GM13976 (cell line): ENCODE measurements around the gene NTMT1.

Source experiments
- DNase-seq: peaks from one replicate; pipeline ENCODE4 v3.0.0; 2012; ENCODE audit warnings: low spot score
- in situ Hi-C: fragments of 300-500 bp; cut with MboI; formaldehyde crosslinking; loops from one replicate; pipeline ENCODE4 v1.12.0; 2022; ENCODE audit warnings: low sequenced_read_pairs, mixed read lengths, inconsistent platforms; ENCODE audit not compliant: unreplicated experiment
- TF ChIP-seq, protein P1 (sequence below): IDR thresholded peaks from 2 replicates; pipeline ENCODE4 v1.5.1; 2012; ENCODE audit warnings: borderline replicate concordance, mild to moderate bottlenecking; ENCODE audit not compliant: insufficient read depth; ENCODE audit errors: extremely low read depth, missing control alignments, control extremely low read depth

NTMT1 gene

GRCh38 chr9:129647635-129648034, 21.7 kb downstream of the NTMT1 start:
- DNase-seq = no peak
- in situ Hi-C loops = loop anchor here (10.0 kb wide), 1 partner anchor 137 kb away; no protein-coding TSS in a partner anchor
- TF ChIP-seq, protein P1, sequence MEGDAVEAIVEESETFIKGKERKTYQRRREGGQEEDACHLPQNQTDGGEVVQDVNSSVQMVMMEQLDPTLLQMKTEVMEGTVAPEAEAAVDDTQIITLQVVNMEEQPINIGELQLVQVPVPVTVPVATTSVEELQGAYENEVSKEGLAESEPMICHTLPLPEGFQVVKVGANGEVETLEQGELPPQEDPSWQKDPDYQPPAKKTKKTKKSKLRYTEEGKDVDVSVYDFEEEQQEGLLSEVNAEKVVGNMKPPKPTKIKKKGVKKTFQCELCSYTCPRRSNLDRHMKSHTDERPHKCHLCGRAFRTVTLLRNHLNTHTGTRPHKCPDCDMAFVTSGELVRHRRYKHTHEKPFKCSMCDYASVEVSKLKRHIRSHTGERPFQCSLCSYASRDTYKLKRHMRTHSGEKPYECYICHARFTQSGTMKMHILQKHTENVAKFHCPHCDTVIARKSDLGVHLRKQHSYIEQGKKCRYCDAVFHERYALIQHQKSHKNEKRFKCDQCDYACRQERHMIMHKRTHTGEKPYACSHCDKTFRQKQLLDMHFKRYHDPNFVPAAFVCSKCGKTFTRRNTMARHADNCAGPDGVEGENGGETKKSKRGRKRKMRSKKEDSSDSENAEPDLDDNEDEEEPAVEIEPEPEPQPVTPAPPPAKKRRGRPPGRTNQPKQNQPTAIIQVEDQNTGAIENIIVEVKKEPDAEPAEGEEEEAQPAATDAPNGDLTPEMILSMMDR = no peak

GRCh38 chr9:129648092-129648763, 22.3 kb downstream of the NTMT1 start:
- TF ChIP-seq, protein P1 = no peak
- in situ Hi-C loops = loop anchor here (10.0 kb wide), 1 partner anchor 137 kb away; no protein-coding TSS in a partner anchor
- DNase-seq = no peak

- in situ Hi-C loops = loop anchor here (10.0 kb wide), 1 partner anchor 136 kb away; no protein-coding TSS in a partner anchor
- TF ChIP-seq, protein P1 = no peak
- no peak for DNase-seq
Observed at GRCh38 chr9:129648764-129649115, 22.8 kb downstream of the NTMT1 start.

- in situ Hi-C loops = loop anchor here (10.0 kb wide), 1 partner anchor 135 kb away; no protein-coding TSS in a partner anchor
- no peak for DNase-seq
- TF ChIP-seq, protein P1 = no peak
Observed at GRCh38 chr9:129649726-129650679, 24.0 kb downstream of the NTMT1 start.

- in situ Hi-C loops = no loop called here
- TF ChIP-seq, protein P1 = no peak
- DNase-seq = no peak
Observed at GRCh38 chr9:129650680-129651235, 24.8 kb downstream of the NTMT1 start.

DNA sequence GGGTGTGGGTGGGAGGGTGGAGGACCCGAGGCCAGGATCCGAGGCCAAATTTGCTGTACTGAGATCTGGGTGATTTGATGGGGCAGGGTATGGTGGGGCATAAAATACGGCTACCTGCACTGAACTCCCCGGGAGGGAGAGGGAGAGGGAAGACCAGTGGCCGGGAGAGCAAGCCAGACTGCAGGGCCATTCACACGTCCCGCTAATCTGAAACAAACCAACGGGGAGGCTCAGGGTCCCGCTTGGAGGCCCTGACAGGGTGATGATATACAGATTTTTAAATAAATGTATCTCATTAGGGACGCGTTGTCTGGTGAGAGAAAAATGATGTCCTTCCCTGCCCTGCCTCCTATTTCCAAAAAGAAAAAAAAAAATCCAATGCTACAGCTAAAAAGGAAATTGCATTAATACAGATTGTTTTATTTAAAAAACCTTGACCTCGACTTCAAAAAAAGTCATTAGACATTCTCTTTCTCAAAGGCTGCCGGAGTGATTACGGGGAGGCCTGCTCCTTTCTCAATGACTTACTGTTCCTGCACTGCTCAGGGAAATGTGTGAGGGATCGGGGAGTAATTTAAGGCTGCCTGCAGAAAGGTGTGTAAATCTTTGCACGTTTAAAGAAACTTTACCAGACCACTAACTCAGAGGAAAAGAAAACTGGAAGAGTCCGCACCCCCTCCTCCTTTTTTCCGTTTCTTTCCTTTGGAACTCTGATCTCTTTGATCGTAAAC, 28.0 kb downstream of the NTMT1 start:
- DNase-seq = no peak
- in situ Hi-C loops = no loop called here
- TF ChIP-seq, protein P1 = no peak
